Activated CD4-positive, CD25-positive, alpha-beta regulatory T cell treated with anti-CD3 and anti-CD28 coated beads, Interleukin-2, amount 50 U/mL, for 24 hours (primary cell): Measurements from ENCODE around the gene TBX3.

Source experiments
- ATAC-seq, 2 donors: fragments of 150-1000 bp; cut with Tn5 transposase; one replicate each; pipeline ENCODE4 v1.10.0; 2021; ENCODE audit warnings: mild to moderate bottlenecking in 1 of 2, moderate library complexity in 1 of 2

The TBX3 gene

GRCh38 chr12:114696443-114697242, 12.7 kb upstream of the TBX3 start:
- ATAC-seq, result no peak

GRCh38 chr12:114695305-114695592, 11.3 kb upstream of the TBX3 start:
- ATAC-seq, result no peak

GRCh38 chr12:114694436-114695304, 10.7 kb upstream of the TBX3 start:
- ATAC-seq, result no peak

- no peak for ATAC-seq
Observed at GRCh38 chr12:114693532-114693931, 9.6 kb upstream of the TBX3 start.

- ATAC-seq, result no peak
Observed at GRCh38 chr12:114693059-114693531, 9.1 kb upstream of the TBX3 start.

- ATAC-seq, result no peak
Observed at GRCh38 chr12:114692186-114693058, 8.4 kb upstream of the TBX3 start.

- ATAC-seq, result no peak
Observed at GRCh38 chr12:114691763-114692185, 7.8 kb upstream of the TBX3 start.

GRCh38 chr12:114691196-114691595, 7.2 kb upstream of the TBX3 start:
- ATAC-seq, result no peak

- no peak for ATAC-seq
Observed at GRCh38 chr12:114690267-114691135, 6.5 kb upstream of the TBX3 start.

- no peak for ATAC-seq
Observed at GRCh38 chr12:114689075-114689994, 5.4 kb upstream of the TBX3 start.

- no peak for ATAC-seq
Observed at GRCh38 chr12:114688256-114688845, 4.4 kb upstream of the TBX3 start.

- no peak for ATAC-seq
Observed at GRCh38 chr12:114687802-114688201, 3.8 kb upstream of the TBX3 start.

GRCh38 chr12:114686773-114687500, 3.0 kb upstream of the TBX3 start:
- ATAC-seq, result no peak

- ATAC-seq, result no peak
Observed at GRCh38 chr12:114686426-114686772, 2.4 kb upstream of the TBX3 start.

GRCh38 chr12:114685869-114686268, 1.9 kb upstream of the TBX3 start:
- no peak for ATAC-seq

- ATAC-seq, result no peak
Observed at GRCh38 chr12:114685320-114685781, 1.4 kb upstream of the TBX3 start.

GRCh38 chr12:114684870-114685273, 897 bp upstream of the TBX3 start:
- ATAC-seq, result no peak

GRCh38 chr12:114683709-114684097, 272 bp downstream of the TBX3 start:
- ATAC-seq, result no peak
